Esophagus muscularis mucosa (tissue), 4 donors: ENCODE results near the gene PPARA.

Source experiments
- EP300 ChIP-seq: sonication (generic); formaldehyde crosslinking; IDR thresholded peaks from one replicate; pipeline ENCODE4 v1.6.1; 2017; ENCODE audit warnings: antibody characterized with exemption
- POLR2A ChIP-seq: fragments of 450-650 bp; IDR thresholded peaks from one replicate; pipeline ENCODE4 v1.6.1; 2017; ENCODE audit warnings: antibody characterized with exemption, moderate library complexity, mild to moderate bottlenecking, low read depth
- TF ChIP-seq, protein P1 (sequence below), 3 experiments: fragments of 200-600 bp in 2 of 3; fragments of 450-650 bp in 1 of 3; sonication (generic) in 2 of 3; IDR thresholded peaks; one replicate each; pipeline ENCODE4 v1.5.1; 2017 to 2019; ENCODE audit warnings: antibody characterized with exemption in 3 of 3, mild to moderate bottlenecking in 2 of 3, moderate library complexity in 1 of 3

DNA sequence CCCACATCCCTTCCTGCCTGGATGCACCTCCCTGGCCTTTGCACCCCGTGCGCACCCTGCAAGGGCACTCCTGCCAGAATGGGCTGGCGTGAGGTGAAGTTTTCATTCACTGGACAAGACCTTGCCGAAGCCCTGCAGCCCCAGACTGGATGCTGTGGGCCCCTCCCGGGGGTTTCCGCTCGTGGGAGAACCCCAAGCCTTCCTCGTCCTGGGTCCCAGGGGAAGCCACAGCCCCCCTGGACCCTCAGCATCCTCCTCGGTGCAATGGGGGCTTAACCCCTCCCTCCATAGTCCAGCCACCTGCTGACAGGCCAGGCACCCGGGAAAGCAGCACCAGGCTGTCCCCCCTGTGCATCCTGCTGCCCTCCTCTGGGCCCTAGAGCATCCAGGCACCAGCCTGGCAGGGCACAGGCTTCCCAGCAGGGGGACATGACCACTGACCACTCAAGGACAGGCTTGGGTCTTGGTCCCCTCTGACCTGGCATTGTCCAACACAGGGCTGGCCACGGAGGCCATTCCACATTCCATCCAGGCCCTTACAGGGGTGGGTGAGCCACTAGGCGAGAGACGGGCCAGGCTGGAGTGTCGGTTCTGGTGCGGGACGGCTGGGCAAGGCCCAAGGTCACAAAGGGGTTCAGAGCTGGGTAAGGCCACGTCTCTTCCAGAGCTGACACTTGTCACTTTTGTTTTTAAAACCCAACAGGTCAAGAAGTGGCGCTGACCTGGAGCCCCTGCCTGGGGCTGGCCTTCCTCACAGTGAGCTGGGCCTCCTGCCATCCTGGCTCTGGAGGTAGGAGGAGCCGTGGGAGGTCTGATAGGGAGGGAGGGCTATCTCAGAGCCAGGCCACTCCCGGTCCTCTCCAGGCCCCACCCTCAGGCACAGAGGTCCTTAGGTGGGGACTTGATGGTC is 41.5 kb upstream of the PPARA start:
- TF ChIP-seq, protein P1, sequence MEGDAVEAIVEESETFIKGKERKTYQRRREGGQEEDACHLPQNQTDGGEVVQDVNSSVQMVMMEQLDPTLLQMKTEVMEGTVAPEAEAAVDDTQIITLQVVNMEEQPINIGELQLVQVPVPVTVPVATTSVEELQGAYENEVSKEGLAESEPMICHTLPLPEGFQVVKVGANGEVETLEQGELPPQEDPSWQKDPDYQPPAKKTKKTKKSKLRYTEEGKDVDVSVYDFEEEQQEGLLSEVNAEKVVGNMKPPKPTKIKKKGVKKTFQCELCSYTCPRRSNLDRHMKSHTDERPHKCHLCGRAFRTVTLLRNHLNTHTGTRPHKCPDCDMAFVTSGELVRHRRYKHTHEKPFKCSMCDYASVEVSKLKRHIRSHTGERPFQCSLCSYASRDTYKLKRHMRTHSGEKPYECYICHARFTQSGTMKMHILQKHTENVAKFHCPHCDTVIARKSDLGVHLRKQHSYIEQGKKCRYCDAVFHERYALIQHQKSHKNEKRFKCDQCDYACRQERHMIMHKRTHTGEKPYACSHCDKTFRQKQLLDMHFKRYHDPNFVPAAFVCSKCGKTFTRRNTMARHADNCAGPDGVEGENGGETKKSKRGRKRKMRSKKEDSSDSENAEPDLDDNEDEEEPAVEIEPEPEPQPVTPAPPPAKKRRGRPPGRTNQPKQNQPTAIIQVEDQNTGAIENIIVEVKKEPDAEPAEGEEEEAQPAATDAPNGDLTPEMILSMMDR (IDR thresholded peaks at IDR 0.05), result no peak
- TF ChIP-seq EP300 (no peak), POLR2A (no peak)
